Measurements from ENCODE around the gene CDIP1. TPM values are rescaled to one million over a fixed set of nuclear protein-coding genes. Genes with fewer than 3 reads are reported as not detected.

The CDIP1 gene
- total and polyA plus RNA-seq, 2 experiments from 2014 or later = 39.2 to 57.6 TPM

DNA sequence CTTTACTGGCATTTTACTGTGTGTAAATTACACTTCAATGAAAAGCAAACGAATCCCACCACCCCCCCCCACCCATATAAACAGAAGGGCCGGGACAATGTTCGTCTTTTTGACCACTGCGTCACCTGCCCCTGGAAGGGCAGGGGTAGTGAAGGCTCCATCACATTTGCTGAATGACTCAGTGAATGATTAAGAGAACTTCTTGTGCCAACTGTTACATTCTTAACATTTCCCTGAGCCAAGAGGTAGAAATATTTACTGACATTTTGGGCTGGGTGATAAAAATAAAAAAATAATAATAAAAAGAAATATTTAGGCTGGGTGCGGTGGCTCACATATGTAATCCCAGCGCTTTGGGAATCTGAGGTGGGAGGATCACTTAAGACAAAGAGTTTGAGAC is 41.7 kb upstream of the CDIP1 start:
- Histone ChIP-seq H3K27ac (ENCODE audit: low read depth) (no peak overlapping the region), H4K20me1 (replicated peaks; ENCODE audit: insufficient read depth) (no peaks in the 10 kb centered on the region), H2AFZ (no peak overlapping the region), H3K4me2 (no peak overlapping the region), H3K4me3 (no peak overlapping the region), H3K9me2 (ENCODE audit: insufficient read depth) (no peaks in the 10 kb centered on the region), H3K79me2 (replicated peaks; ENCODE audit: insufficient read depth) (no peaks in the 10 kb centered on the region), H3K27me3 (ENCODE audit: insufficient read depth) (no peaks in the 10 kb centered on the region), H3K36me3 (ENCODE audit: insufficient read depth) (no peaks in the 10 kb centered on the region), H3F3A (replicated peaks; ENCODE audit: low read depth) (no peaks in the 10 kb centered on the region), H3K4me1 (ENCODE audit: insufficient read depth) (no peaks in the 10 kb centered on the region)
- peaks cover 6% of the 10 kb centered on the region for H3K27me3 Mint-ChIP-seq (ENCODE audit: insufficient read depth, low read depth, poor library complexity)
- TF ChIP-seq NANOG (IDR thresholded peaks at IDR 0.05; ENCODE audit: borderline replicate concordance) (no peak), ZNF114 (CRISPR knock-in tag; IDR thresholded peaks at IDR 0.05) (no peak), JUNB (IDR thresholded peaks at IDR 0.05; ENCODE audit: unreplicated experiment) (no peak), CREB1 (CRISPR knock-in tag; IDR thresholded peaks at IDR 0.05; ENCODE audit: low read depth) (no peak)
- TF ChIP-seq, protein P1, sequence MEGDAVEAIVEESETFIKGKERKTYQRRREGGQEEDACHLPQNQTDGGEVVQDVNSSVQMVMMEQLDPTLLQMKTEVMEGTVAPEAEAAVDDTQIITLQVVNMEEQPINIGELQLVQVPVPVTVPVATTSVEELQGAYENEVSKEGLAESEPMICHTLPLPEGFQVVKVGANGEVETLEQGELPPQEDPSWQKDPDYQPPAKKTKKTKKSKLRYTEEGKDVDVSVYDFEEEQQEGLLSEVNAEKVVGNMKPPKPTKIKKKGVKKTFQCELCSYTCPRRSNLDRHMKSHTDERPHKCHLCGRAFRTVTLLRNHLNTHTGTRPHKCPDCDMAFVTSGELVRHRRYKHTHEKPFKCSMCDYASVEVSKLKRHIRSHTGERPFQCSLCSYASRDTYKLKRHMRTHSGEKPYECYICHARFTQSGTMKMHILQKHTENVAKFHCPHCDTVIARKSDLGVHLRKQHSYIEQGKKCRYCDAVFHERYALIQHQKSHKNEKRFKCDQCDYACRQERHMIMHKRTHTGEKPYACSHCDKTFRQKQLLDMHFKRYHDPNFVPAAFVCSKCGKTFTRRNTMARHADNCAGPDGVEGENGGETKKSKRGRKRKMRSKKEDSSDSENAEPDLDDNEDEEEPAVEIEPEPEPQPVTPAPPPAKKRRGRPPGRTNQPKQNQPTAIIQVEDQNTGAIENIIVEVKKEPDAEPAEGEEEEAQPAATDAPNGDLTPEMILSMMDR (conservative IDR thresholded peaks at IDR 0.05; ENCODE audit: low read depth in 2 of 2) = no peak
- H3K27ac Mint-ChIP-seq = no peak overlapping the region
- no peak for ATAC-seq
- no peaks in the 10 kb centered on the region; the same call in 2 of the 3 replicates for H3K4me1 Mint-ChIP-seq
- no peaks in the 10 kb centered on the region for H3K9me3 Mint-ChIP-seq
- H3K4me3 Mint-ChIP-seq = no peak overlapping the region
- H3K36me3 Mint-ChIP-seq (ENCODE audit: low read depth) = no peaks in the 10 kb centered on the region; the same call in 2 of the 3 replicates
- no peak for DNase-seq (ENCODE audit: low spot score)

DNA sequence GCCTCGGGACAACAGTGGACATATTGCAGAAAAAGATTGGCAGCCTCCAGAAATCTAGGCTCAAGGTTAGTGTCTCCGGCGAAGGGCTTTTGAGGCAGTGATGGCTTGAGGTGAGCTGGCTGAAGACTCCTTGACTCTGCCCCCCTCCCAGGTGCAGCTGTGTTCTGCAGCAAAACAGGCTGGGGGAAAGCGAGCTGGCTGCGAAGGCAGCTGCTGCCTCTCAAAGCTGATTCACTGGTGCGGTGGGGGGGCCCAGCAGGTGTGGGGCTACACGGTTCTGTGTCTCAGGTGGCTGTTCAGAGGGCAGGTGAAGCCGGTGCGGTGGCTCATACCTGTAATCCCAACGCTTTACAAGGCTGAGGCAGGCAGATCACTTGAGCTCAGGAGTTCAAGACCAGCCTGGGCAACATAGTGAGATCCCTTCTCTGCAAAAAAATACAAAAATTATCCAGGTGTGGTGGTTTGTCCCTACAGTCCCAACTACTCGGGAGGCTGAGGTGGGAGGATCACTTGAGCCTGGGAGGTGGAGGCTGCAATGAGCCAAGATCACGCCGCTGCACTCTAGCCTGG is 40.5 kb upstream of the CDIP1 start:
- no peak overlapping the region for H3K27ac Mint-ChIP-seq
- H3K4me1 ChIP-seq (ENCODE audit: insufficient read depth) = no peaks in the 10 kb centered on the region; the same call in 1 of the 2 replicates
- H3K9me3 Mint-ChIP-seq = no peaks in the 10 kb centered on the region
- no peaks in the 10 kb centered on the region for H3K36me3 ChIP-seq (ENCODE audit: insufficient read depth)
- no peaks in the 10 kb centered on the region for H3K79me2 ChIP-seq (replicated peaks; ENCODE audit: insufficient read depth)
- no peaks in the 10 kb centered on the region for H3K27me3 ChIP-seq (ENCODE audit: insufficient read depth)
- no peaks in the 10 kb centered on the region for H4K20me1 ChIP-seq (replicated peaks; ENCODE audit: insufficient read depth)
- no peak overlapping the region for H3K4me2 ChIP-seq
- H3F3A ChIP-seq (replicated peaks; ENCODE audit: low read depth) = no peaks in the 10 kb centered on the region
- H3K27ac ChIP-seq (ENCODE audit: low read depth) = no peak overlapping the region
- DNase-seq (ENCODE audit: low spot score) = no peak
- H3K4me3 Mint-ChIP-seq = no peak overlapping the region
- no peak overlapping the region for H3K4me3 ChIP-seq
- H3K4me1 Mint-ChIP-seq = no peaks in the 10 kb centered on the region; the same call in 2 of the 3 replicates
- ATAC-seq = no peak
- H3K36me3 Mint-ChIP-seq (ENCODE audit: low read depth) = no peaks in the 10 kb centered on the region; the same call in 2 of the 3 replicates
- no peak overlapping the region for H2AFZ ChIP-seq
- H3K27me3 Mint-ChIP-seq (ENCODE audit: insufficient read depth, low read depth, poor library complexity) = peaks cover 6% of the 10 kb centered on the region
- no peaks in the 10 kb centered on the region for H3K9me2 ChIP-seq (ENCODE audit: insufficient read depth)
- TF ChIP-seq, protein P2, sequence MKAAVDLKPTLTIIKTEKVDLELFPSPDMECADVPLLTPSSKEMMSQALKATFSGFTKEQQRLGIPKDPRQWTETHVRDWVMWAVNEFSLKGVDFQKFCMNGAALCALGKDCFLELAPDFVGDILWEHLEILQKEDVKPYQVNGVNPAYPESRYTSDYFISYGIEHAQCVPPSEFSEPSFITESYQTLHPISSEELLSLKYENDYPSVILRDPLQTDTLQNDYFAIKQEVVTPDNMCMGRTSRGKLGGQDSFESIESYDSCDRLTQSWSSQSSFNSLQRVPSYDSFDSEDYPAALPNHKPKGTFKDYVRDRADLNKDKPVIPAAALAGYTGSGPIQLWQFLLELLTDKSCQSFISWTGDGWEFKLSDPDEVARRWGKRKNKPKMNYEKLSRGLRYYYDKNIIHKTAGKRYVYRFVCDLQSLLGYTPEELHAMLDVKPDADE (IDR thresholded peaks at IDR 0.05) = no peak
- TF ChIP-seq CREB1 (CRISPR knock-in tag; IDR thresholded peaks at IDR 0.05; ENCODE audit: low read depth) (no peak), JUNB (IDR thresholded peaks at IDR 0.05; ENCODE audit: unreplicated experiment) (no peak)
- TF ChIP-seq, protein P3, sequence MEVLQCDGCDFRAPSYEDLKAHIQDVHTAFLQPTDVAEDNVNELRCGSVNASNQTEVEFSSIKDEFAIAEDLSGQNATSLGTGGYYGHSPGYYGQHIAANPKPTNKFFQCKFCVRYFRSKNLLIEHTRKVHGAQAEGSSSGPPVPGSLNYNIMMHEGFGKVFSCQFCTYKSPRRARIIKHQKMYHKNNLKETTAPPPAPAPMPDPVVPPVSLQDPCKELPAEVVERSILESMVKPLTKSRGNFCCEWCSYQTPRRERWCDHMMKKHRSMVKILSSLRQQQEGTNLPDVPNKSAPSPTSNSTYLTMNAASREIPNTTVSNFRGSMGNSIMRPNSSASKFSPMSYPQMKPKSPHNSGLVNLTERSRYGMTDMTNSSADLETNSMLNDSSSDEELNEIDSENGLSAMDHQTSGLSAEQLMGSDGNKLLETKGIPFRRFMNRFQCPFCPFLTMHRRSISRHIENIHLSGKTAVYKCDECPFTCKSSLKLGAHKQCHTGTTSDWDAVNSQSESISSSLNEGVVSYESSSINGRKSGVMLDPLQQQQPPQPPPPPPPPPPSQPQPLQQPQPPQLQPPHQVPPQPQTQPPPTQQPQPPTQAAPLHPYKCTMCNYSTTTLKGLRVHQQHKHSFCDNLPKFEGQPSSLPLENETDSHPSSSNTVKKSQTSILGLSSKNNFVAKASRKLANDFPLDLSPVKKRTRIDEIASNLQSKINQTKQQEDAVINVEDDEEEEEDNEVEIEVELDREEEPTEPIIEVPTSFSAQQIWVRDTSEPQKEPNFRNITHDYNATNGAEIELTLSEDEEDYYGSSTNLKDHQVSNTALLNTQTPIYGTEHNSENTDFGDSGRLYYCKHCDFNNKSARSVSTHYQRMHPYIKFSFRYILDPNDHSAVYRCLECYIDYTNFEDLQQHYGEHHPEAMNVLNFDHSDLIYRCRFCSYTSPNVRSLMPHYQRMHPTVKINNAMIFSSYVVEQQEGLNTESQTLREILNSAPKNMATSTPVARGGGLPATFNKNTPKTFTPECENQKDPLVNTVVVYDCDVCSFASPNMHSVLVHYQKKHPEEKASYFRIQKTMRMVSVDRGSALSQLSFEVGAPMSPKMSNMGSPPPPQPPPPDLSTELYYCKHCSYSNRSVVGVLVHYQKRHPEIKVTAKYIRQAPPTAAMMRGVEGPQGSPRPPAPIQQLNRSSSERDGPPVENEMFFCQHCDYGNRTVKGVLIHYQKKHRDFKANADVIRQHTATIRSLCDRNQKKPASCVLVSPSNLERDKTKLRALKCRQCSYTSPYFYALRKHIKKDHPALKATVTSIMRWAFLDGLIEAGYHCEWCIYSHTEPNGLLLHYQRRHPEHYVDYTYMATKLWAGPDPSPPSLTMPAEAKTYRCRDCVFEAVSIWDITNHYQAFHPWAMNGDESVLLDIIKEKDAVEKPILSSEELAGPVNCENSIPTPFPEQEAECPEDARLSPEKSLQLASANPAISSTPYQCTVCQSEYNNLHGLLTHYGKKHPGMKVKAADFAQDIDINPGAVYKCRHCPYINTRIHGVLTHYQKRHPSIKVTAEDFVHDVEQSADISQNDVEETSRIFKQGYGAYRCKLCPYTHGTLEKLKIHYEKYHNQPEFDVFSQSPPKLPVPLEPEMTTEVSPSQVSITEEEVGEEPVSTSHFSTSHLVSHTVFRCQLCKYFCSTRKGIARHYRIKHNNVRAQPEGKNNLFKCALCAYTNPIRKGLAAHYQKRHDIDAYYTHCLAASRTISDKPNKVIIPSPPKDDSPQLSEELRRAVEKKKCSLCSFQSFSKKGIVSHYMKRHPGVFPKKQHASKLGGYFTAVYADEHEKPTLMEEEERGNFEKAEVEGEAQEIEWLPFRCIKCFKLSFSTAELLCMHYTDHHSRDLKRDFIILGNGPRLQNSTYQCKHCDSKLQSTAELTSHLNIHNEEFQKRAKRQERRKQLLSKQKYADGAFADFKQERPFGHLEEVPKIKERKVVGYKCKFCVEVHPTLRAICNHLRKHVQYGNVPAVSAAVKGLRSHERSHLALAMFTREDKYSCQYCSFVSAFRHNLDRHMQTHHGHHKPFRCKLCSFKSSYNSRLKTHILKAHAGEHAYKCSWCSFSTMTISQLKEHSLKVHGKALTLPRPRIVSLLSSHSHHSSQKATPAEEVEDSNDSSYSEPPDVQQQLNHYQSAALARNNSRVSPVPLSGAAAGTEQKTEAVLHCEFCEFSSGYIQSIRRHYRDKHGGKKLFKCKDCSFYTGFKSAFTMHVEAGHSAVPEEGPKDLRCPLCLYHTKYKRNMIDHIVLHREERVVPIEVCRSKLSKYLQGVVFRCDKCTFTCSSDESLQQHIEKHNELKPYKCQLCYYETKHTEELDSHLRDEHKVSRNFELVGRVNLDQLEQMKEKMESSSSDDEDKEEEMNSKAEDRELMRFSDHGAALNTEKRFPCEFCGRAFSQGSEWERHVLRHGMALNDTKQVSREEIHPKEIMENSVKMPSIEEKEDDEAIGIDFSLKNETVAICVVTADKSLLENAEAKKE (CRISPR knock-in tag; IDR thresholded peaks at IDR 0.05) = no peak
- TF ChIP-seq, protein P4, sequence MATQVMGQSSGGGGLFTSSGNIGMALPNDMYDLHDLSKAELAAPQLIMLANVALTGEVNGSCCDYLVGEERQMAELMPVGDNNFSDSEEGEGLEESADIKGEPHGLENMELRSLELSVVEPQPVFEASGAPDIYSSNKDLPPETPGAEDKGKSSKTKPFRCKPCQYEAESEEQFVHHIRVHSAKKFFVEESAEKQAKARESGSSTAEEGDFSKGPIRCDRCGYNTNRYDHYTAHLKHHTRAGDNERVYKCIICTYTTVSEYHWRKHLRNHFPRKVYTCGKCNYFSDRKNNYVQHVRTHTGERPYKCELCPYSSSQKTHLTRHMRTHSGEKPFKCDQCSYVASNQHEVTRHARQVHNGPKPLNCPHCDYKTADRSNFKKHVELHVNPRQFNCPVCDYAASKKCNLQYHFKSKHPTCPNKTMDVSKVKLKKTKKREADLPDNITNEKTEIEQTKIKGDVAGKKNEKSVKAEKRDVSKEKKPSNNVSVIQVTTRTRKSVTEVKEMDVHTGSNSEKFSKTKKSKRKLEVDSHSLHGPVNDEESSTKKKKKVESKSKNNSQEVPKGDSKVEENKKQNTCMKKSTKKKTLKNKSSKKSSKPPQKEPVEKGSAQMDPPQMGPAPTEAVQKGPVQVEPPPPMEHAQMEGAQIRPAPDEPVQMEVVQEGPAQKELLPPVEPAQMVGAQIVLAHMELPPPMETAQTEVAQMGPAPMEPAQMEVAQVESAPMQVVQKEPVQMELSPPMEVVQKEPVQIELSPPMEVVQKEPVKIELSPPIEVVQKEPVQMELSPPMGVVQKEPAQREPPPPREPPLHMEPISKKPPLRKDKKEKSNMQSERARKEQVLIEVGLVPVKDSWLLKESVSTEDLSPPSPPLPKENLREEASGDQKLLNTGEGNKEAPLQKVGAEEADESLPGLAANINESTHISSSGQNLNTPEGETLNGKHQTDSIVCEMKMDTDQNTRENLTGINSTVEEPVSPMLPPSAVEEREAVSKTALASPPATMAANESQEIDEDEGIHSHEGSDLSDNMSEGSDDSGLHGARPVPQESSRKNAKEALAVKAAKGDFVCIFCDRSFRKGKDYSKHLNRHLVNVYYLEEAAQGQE (IDR thresholded peaks at IDR 0.05; ENCODE audit: unreplicated experiment) = no peak
